Measurements from ENCODE around the gene KRTAP5-11. TPM values are rescaled to one million over a fixed set of nuclear protein-coding genes. Genes with fewer than 3 reads are reported as not detected.
"Not testable (repeated sequence)": the region's sequence is repeated elsewhere in the genome, so short reads cannot be mapped to it uniquely, and the experiment has no call there.

Gene KRTAP5-11
- total RNA-seq, 1 donor from 2014 or later, result not detected

DNA sequence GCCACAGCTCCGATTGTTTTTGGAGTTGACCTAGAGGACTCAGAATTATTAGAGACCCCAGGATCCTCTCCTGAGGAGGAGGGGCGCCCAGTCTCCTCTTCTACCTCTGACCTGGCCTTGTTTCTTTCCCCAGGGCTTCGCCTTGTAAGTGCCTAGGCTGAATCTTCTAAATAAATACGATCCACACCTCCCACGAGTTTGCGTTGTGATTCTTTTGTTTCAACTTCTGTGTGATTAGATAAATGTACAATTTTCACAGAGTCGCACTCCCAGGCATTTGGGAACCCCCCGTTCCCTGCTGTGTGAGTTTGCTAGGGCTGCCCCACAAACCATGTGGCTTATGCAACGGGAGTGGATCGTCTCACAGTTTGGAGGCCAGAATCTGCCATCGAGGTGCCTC is 43.7 kb downstream of the KRTAP5-11 start:
- peaks cover 9% of the 10 kb centered on the region for H3K27me3 Mint-ChIP-seq (ENCODE audit: insufficient read depth, low read depth)
- H3K4me1 Mint-ChIP-seq, result peaks cover 14% of the 10 kb centered on the region

GRCh38 chr11:71538666-71538990 is 44.0 kb downstream of the KRTAP5-11 start:
- H3K9me3 ChIP-seq (ENCODE audit: low read depth), result no peaks in the 10 kb centered on the region
- H3K36me3 ChIP-seq, result no peaks in the 10 kb centered on the region
- no peaks in the 10 kb centered on the region for H3K79me2 ChIP-seq (ENCODE audit: low read depth)
- H3K4me3 Mint-ChIP-seq, result no peak overlapping the region
- no peak overlapping the region for H3K4me2 ChIP-seq
- H3K27ac Mint-ChIP-seq, result no peak overlapping the region
- H3K27me3 Mint-ChIP-seq (ENCODE audit: insufficient read depth, low read depth), result peaks cover 9% of the 10 kb centered on the region
- DNase-seq (ENCODE audit: low spot score), result no peak
- H3K9me3 Mint-ChIP-seq, result peaks cover 5% of the 10 kb centered on the region
- no peaks in the 10 kb centered on the region for H3K27me3 ChIP-seq
- H3K36me3 Mint-ChIP-seq, result no peaks in the 10 kb centered on the region
- H3F3A ChIP-seq (ENCODE audit: low read depth), result no peaks in the 10 kb centered on the region
- peaks cover 11% of the 10 kb centered on the region for H3K4me1 Mint-ChIP-seq
- H3K27ac ChIP-seq, result no peak overlapping the region
- no peak overlapping the region for H3K9ac ChIP-seq
- H2AFZ ChIP-seq (replicated peaks), result no peak overlapping the region
- H4K20me1 ChIP-seq (ENCODE audit: low read depth), result no peaks in the 10 kb centered on the region
- no peak for TF ChIP-seq CTCF (IDR thresholded peaks at IDR 0.05)
- no peak for TF ChIP-seq EZH2phosphoT487 (IDR thresholded peaks at IDR 0.05)
- no peak for TF ChIP-seq EZH2 (IDR thresholded peaks at IDR 0.05)
- H3K4me3 ChIP-seq, result no peak overlapping the region
- H3K4me1 ChIP-seq, result no peaks in the 10 kb centered on the region

More for the DNA sequence above, 43.7 kb downstream of the KRTAP5-11 start:
- Mint-ChIP-seq H3K36me3 (no peaks in the 10 kb centered on the region), H3K4me3 (no peak overlapping the region), H3K9me3 (peaks cover 5% of the 10 kb centered on the region), H3K27ac (no peak overlapping the region)
- H4K20me1 ChIP-seq (ENCODE audit: low read depth), result no peaks in the 10 kb centered on the region
- no peak overlapping the region for H3K9ac ChIP-seq
- no peak overlapping the region for H2AFZ ChIP-seq (replicated peaks)
- H3K9me3 ChIP-seq (ENCODE audit: low read depth), result no peaks in the 10 kb centered on the region
- no peaks in the 10 kb centered on the region for H3K36me3 ChIP-seq
- DNase-seq (ENCODE audit: low spot score), result no peak
- no peak overlapping the region for H3K4me3 ChIP-seq
- no peaks in the 10 kb centered on the region for H3K27me3 ChIP-seq
- H3K27ac ChIP-seq, result no peak overlapping the region
- H3F3A ChIP-seq (ENCODE audit: low read depth), result no peaks in the 10 kb centered on the region
- no peak overlapping the region for H3K4me2 ChIP-seq
- TF ChIP-seq CTCF (IDR thresholded peaks at IDR 0.05) (no peak), EZH2phosphoT487 (IDR thresholded peaks at IDR 0.05) (no peak), EZH2 (IDR thresholded peaks at IDR 0.05) (no peak)
- no peaks in the 10 kb centered on the region for H3K79me2 ChIP-seq (ENCODE audit: low read depth)
- H3K4me1 ChIP-seq, result no peaks in the 10 kb centered on the region

DNA sequence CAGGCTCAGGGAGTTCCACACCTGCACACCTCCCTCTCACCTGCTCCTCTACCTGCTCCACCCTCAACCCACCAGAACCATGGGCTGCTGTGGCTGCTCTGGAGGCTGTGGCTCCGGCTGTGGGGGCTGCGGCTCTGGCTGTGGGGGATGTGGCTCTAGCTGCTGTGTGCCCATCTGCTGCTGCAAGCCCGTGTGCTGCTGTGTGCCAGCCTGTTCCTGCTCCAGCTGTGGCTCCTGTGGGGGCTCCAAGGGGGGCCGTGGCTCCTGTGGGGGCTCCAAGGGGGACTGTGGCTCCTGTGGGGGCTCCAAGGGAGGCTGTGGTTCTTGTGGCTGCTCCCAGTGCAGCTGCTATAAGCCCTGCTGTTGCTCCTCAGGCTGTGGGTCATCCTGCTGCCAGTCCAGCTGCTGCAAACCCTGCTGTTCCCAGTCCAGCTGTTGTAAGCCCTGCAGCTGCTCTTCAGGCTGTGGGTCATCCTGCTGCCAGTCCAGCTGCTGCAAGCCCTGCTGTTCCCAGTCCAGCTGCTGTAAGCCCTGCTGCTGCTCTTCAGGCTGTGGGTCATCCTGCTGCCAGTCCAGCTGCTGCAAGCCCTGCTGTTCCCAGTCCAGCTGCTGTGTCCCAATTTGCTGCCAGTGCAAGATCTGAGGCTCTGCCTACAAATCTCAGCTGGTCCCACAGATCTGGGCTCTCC is 44.6 kb downstream of the KRTAP5-11 start, which contains the start of gene KRTAP5-8:
KRTAP5-8 (plus strand) TSS at position 49 of the 689 bp plus-strand sequence; CDS start at position 80, 31 bp downstream.
- not testable (repeated sequence) for H3K27ac ChIP-seq; H3K27me3 ChIP-seq; H3K4me1 ChIP-seq; H3K4me3 Mint-ChIP-seq; H3K9ac ChIP-seq; H3K27me3 Mint-ChIP-seq (ENCODE audit: insufficient read depth, low read depth); H3K9me3 ChIP-seq (ENCODE audit: low read depth); H3K4me3 ChIP-seq; H3K4me2 ChIP-seq; H3K36me3 Mint-ChIP-seq; H3F3A ChIP-seq (ENCODE audit: low read depth); H3K36me3 ChIP-seq; H2AFZ ChIP-seq (replicated peaks); H3K79me2 ChIP-seq (ENCODE audit: low read depth); DNase-seq (ENCODE audit: low spot score); H4K20me1 ChIP-seq (ENCODE audit: low read depth); H3K9me3 Mint-ChIP-seq; H3K27ac Mint-ChIP-seq; H3K4me1 Mint-ChIP-seq

- Histone ChIP-seq H3K27me3 (no peaks in the 10 kb centered on the region), H3F3A (ENCODE audit: low read depth) (no peaks in the 10 kb centered on the region), H3K9me3 (ENCODE audit: low read depth) (no peaks in the 10 kb centered on the region), H3K9ac (no peak overlapping the region), H2AFZ (replicated peaks) (no peak overlapping the region), H3K4me3 (no peak overlapping the region), H3K4me2 (no peak overlapping the region), H3K36me3 (no peaks in the 10 kb centered on the region), H3K27ac (no peak overlapping the region), H4K20me1 (ENCODE audit: low read depth) (no peaks in the 10 kb centered on the region), H3K4me1 (no peaks in the 10 kb centered on the region), H3K79me2 (ENCODE audit: low read depth) (no peaks in the 10 kb centered on the region)
- Mint-ChIP-seq H3K4me3 (no peak overlapping the region), H3K27ac (no peak overlapping the region), H3K9me3 (peaks cover 5% of the 10 kb centered on the region), H3K4me1 (peaks cover 8% of the 10 kb centered on the region), H3K27me3 (ENCODE audit: insufficient read depth, low read depth) (peaks cover 9% of the 10 kb centered on the region), H3K36me3 (no peaks in the 10 kb centered on the region)
- TF ChIP-seq CTCF (IDR thresholded peaks at IDR 0.05), result no peak
- no peak for TF ChIP-seq EZH2 (IDR thresholded peaks at IDR 0.05)
- no peak for TF ChIP-seq EZH2phosphoT487 (IDR thresholded peaks at IDR 0.05)
- DNase-seq (ENCODE audit: low spot score), result no peak
These were observed 45.1 kb downstream of the KRTAP5-11 start for GRCh38 chr11:71537537-71537936.

Data from neural progenitor cell (in vitro differentiated cells).